KBM-7 (cell line): ENCODE data around the gene TRIM49D2.
"Not testable (repeated sequence)": the region's sequence is repeated elsewhere in the genome, so short reads cannot be mapped to it uniquely, and the experiment has no call there.

Source experiments
- DNase-seq: peaks from one replicate; pipeline ENCODE4 v3.0.0-alpha.2; 2015
- in situ Hi-C: fragments of 300-500 bp; cut with MboI; formaldehyde crosslinking; loops from 2 replicates; pipeline ENCODE4 v1.14.3; 2020; ENCODE audit warnings: low sequenced_read_pairs, low pct_unique_long_range_greater_than_20kb, mixed read lengths

TRIM49D2 gene

GRCh38 chr11:89923764-89924163 lies at the start of gene TRIM49D2:
TRIM49D2 (plus strand) TSS chr11:89924064; CDS start chr11:89926762, 2,698 bp downstream.
- in situ Hi-C loops, DNase-seq: not testable (repeated sequence)

DNA sequence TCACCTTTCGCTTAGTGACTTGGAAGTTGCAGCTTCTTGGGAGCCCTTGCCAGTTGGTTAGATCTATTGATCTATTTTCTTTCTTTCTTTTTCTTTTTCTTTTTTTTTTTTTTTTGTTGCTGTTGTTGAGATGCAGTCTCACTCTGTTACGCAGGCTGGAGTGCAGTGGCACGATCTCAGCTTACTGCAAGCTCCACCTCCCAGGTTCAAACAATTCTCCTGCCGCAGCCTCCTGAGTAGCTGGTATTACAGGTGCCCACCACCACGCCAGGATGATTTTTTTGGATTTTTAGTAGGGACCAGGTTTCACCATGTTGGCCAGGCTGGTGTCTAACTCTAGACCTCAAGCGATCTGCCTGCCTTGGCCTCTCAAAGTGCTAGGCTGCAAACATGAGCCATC lies 46.4 kb upstream of the TRIM49D2 start:
- in situ Hi-C loops: not testable (repeated sequence)

DNA sequence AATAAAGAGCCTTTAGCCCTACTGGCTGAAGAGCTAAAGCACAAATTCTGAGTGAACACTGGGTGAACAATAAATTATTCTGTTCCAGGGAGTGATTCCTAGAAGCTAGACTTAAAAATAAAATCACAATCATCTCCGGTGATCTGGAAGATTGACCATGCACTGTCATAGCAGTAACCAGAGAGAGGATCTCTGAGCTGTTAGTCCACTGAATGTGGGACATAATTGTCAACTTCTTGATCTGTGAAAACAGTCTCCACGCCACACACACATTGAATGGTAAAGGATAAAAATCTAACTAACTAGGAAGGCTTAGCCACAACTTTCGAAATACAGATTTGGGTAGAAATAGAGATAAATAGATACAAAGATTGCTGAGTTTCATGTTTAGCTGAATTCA lies 30.6 kb upstream of the TRIM49D2 start:
- DNase-seq, in situ Hi-C loops: not testable (repeated sequence)

More for the DNA sequence above, 46.4 kb upstream of the TRIM49D2 start:
- DNase-seq: not testable (repeated sequence)

DNA sequence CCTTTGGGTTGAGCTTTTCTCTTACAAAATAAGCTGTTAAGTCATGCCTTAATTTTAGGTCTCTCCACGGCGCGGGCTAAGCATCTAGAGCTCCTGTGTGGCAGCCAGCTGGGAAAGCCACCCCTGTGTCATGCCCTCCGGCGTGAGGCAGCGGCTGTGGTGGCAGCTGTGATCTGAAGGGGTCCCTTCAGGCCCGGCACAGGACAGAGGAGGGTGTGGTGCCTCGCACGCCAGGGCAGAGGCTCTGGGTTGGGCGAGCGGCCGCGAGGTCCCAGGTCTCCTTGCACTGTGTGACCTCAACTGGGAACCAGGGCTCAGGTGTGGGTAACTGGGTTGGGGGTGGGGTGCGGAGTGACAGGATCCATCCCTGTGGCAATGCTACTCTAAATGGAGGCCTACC lies 23.1 kb upstream of the TRIM49D2 start:
- in situ Hi-C loops: not testable (repeated sequence)

DNA sequence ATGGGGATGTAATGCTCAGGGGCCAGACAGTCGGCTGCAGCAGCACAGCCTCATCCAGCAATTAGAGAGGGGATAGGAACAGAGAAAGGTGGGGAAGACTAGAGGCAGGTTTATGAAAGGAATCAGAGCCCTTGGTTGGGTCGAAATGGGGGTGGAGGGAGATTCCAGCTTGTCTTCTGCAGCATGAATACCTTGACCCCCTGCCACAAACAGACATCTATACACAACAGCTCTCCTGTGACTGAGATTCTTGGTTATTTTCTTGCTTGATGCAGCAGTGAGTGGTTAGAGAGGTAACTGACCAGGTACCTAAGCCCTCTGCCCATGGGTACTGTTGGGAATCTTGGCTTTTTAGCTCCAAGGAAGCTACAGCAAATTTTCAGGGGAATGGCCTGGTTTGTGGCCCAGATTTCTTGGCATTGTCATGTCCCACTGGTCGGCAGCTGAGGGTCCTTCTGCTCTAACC lies 1.6 kb upstream of the TRIM49D2 start, which contains the start of gene TRIM49D1:
Gene TRIM49D1, minus strand, starts transcription at position 51 of the 466 bp plus-strand sequence. CDS start 4,535 bp downstream, outside the sequence.
- in situ Hi-C loops: no loop called here
- DNase-seq: no peak

More for the DNA sequence above, 23.1 kb upstream of the TRIM49D2 start:
- DNase-seq: not testable (repeated sequence)

- DNase-seq, in situ Hi-C loops: not testable (repeated sequence)
These were observed 37.0 kb downstream of the TRIM49D2 start for GRCh38 chr11:89960833-89961232.

- in situ Hi-C loops: not testable (repeated sequence)
These were observed 41.9 kb downstream of the TRIM49D2 start, which contains the start of gene TRIM64 for GRCh38 chr11:89965737-89966136. TRIM64 (plus strand) TSS chr11:89966037; CDS start chr11:89968504, 2,467 bp downstream.

More at GRCh38 chr11:89965737-89966136, 41.9 kb downstream of the TRIM49D2 start, which contains the start of gene TRIM64:
- DNase-seq: not testable (repeated sequence)
